ENCODE measurements around the gene LMNA.
A peak's percentile ranks its signal among the peaks of the same experiment; 100 is the strongest.
"Not testable (repeated sequence)": the region's sequence is repeated elsewhere in the genome, so short reads cannot be mapped to it uniquely, and the experiment has no call there.

LMNA gene

GRCh38 chr1:156114101-156114918 is at the start of gene LMNA:
Gene LMNA (plus strand): TSS chr1:156114711. CDS start chr1:156114919, 208 bp downstream.
- no peak within 1 kb of the TSS for H2AFZ ChIP-seq (ENCODE audit: low read length, unreplicated experiment)
- H3K4me1 ChIP-seq (ENCODE audit: control insufficient read depth, insufficient read depth, low read length, unreplicated experiment): peaks cover 28% of the 10 kb centered on the region
- H3K79me2 ChIP-seq (ENCODE audit: control insufficient read depth, insufficient read depth, low read length, unreplicated experiment): peaks cover 46% of the 10 kb centered on the region

GRCh38 chr1:156065212-156065611 is 49.3 kb upstream of the LMNA start:
- Histone ChIP-seq H3K4me1 (ENCODE audit: control insufficient read depth, insufficient read depth, low read length, unreplicated experiment) (no peaks in the 10 kb centered on the region), H3K27ac (ENCODE audit: low read depth, low read length) (no peak overlapping the region), H3K4me3 (ENCODE audit: low read depth, low read length) (no peak overlapping the region), H2AFZ (ENCODE audit: low read length, unreplicated experiment) (no peak overlapping the region), H3K79me2 (ENCODE audit: control insufficient read depth, insufficient read depth, low read length, unreplicated experiment) (no peaks in the 10 kb centered on the region), H3K36me3 (ENCODE audit: insufficient read depth, low read length) (no peaks in the 10 kb centered on the region), H3K27me3 (ENCODE audit: insufficient read depth, low read length) (no peaks in the 10 kb centered on the region)

More at GRCh38 chr1:156114101-156114918, at the start of gene LMNA:
- H3K4me3 ChIP-seq (ENCODE audit: low read depth, low read length): peak within 1 kb of the TSS; percentile 90
- H3K36me3 ChIP-seq (ENCODE audit: insufficient read depth, low read length): peaks cover 9% of the 10 kb centered on the region; the same call in 1 of the 2 replicates
- peak within 1 kb of the TSS; percentile 94 for H3K27ac ChIP-seq (ENCODE audit: low read depth, low read length)
- no peaks in the 10 kb centered on the region for H3K27me3 ChIP-seq (ENCODE audit: insufficient read depth, low read length)

- Histone ChIP-seq H3K4me1 (ENCODE audit: control insufficient read depth, insufficient read depth, low read length, unreplicated experiment) (no peaks in the 10 kb centered on the region), H3K79me2 (ENCODE audit: control insufficient read depth, insufficient read depth, low read length, unreplicated experiment) (no peaks in the 10 kb centered on the region), H2AFZ (ENCODE audit: low read length, unreplicated experiment) (no peak overlapping the region)
Observed at GRCh38 chr1:156065871-156066270, 48.6 kb upstream of the LMNA start.

GRCh38 chr1:156067262-156067661 is 47.2 kb upstream of the LMNA start:
- Histone ChIP-seq H3K27me3 (ENCODE audit: insufficient read depth, low read length) (no peaks in the 10 kb centered on the region), H2AFZ (ENCODE audit: low read length, unreplicated experiment) (no peak overlapping the region), H3K27ac (ENCODE audit: low read depth, low read length) (no peak overlapping the region), H3K4me3 (ENCODE audit: low read depth, low read length) (no peak overlapping the region), H3K4me1 (ENCODE audit: control insufficient read depth, insufficient read depth, low read length, unreplicated experiment) (no peaks in the 10 kb centered on the region), H3K79me2 (ENCODE audit: control insufficient read depth, insufficient read depth, low read length, unreplicated experiment) (no peaks in the 10 kb centered on the region), H3K36me3 (ENCODE audit: insufficient read depth, low read length) (no peaks in the 10 kb centered on the region)

More at GRCh38 chr1:156065871-156066270, 48.6 kb upstream of the LMNA start:
- no peak overlapping the region for H3K27ac ChIP-seq (ENCODE audit: low read depth, low read length)
- H3K27me3 ChIP-seq (ENCODE audit: insufficient read depth, low read length): no peaks in the 10 kb centered on the region
- H3K4me3 ChIP-seq (ENCODE audit: low read depth, low read length): no peak overlapping the region
- no peaks in the 10 kb centered on the region for H3K36me3 ChIP-seq (ENCODE audit: insufficient read depth, low read length)

- Histone ChIP-seq H3K27ac (ENCODE audit: low read depth, low read length) (no peak overlapping the region), H3K4me1 (ENCODE audit: control insufficient read depth, insufficient read depth, low read length, unreplicated experiment) (no peaks in the 10 kb centered on the region)
Observed at GRCh38 chr1:156069490-156070455, 44.7 kb upstream of the LMNA start.

GRCh38 chr1:156070548-156070947 is 44.0 kb upstream of the LMNA start:
- Histone ChIP-seq H3K27me3 (ENCODE audit: insufficient read depth, low read length) (no peaks in the 10 kb centered on the region), H3K79me2 (ENCODE audit: control insufficient read depth, insufficient read depth, low read length, unreplicated experiment) (no peaks in the 10 kb centered on the region), H2AFZ (ENCODE audit: low read length, unreplicated experiment) (no peak overlapping the region), H3K36me3 (ENCODE audit: insufficient read depth, low read length) (no peaks in the 10 kb centered on the region), H3K4me1 (ENCODE audit: control insufficient read depth, insufficient read depth, low read length, unreplicated experiment) (no peaks in the 10 kb centered on the region), H3K27ac (ENCODE audit: low read depth, low read length) (no peak overlapping the region), H3K4me3 (ENCODE audit: low read depth, low read length) (no peak overlapping the region)

More at GRCh38 chr1:156069490-156070455, 44.7 kb upstream of the LMNA start:
- Histone ChIP-seq H3K27me3 (ENCODE audit: insufficient read depth, low read length) (no peaks in the 10 kb centered on the region), H2AFZ (ENCODE audit: low read length, unreplicated experiment) (no peak overlapping the region), H3K79me2 (ENCODE audit: control insufficient read depth, insufficient read depth, low read length, unreplicated experiment) (no peaks in the 10 kb centered on the region), H3K36me3 (ENCODE audit: insufficient read depth, low read length) (no peaks in the 10 kb centered on the region), H3K4me3 (ENCODE audit: low read depth, low read length) (no peak overlapping the region)

GRCh38 chr1:156071332-156071816 is 43.1 kb upstream of the LMNA start:
- not testable (repeated sequence) for H3K4me3 ChIP-seq (ENCODE audit: low read depth, low read length); H3K4me1 ChIP-seq (ENCODE audit: control insufficient read depth, insufficient read depth, low read length, unreplicated experiment); H3K27ac ChIP-seq (ENCODE audit: low read depth, low read length); H2AFZ ChIP-seq (ENCODE audit: low read length, unreplicated experiment); H3K36me3 ChIP-seq (ENCODE audit: insufficient read depth, low read length); H3K27me3 ChIP-seq (ENCODE audit: insufficient read depth, low read length); H3K79me2 ChIP-seq (ENCODE audit: control insufficient read depth, insufficient read depth, low read length, unreplicated experiment)

- H3K4me1 ChIP-seq (ENCODE audit: control insufficient read depth, insufficient read depth, low read length, unreplicated experiment): peaks cover 4% of the 10 kb centered on the region
- no peak overlapping the region for H3K27ac ChIP-seq (ENCODE audit: low read depth, low read length)
- no peak overlapping the region for H3K4me3 ChIP-seq (ENCODE audit: low read depth, low read length)
Observed at GRCh38 chr1:156072251-156072650, 42.3 kb upstream of the LMNA start.

GRCh38 chr1:156073110-156073687 is 41.3 kb upstream of the LMNA start:
- Histone ChIP-seq H3K27me3 (ENCODE audit: insufficient read depth, low read length) (no peaks in the 10 kb centered on the region), H2AFZ (ENCODE audit: low read length, unreplicated experiment) (no peak overlapping the region), H3K79me2 (ENCODE audit: control insufficient read depth, insufficient read depth, low read length, unreplicated experiment) (no peaks in the 10 kb centered on the region), H3K27ac (ENCODE audit: low read depth, low read length) (no peak overlapping the region), H3K4me1 (ENCODE audit: control insufficient read depth, insufficient read depth, low read length, unreplicated experiment) (peaks cover 4% of the 10 kb centered on the region), H3K36me3 (ENCODE audit: insufficient read depth, low read length) (no peaks in the 10 kb centered on the region), H3K4me3 (ENCODE audit: low read depth, low read length) (no peak overlapping the region)

More at GRCh38 chr1:156072251-156072650, 42.3 kb upstream of the LMNA start:
- H3K27me3 ChIP-seq (ENCODE audit: insufficient read depth, low read length): no peaks in the 10 kb centered on the region
- no peaks in the 10 kb centered on the region for H3K79me2 ChIP-seq (ENCODE audit: control insufficient read depth, insufficient read depth, low read length, unreplicated experiment)
- H2AFZ ChIP-seq (ENCODE audit: low read length, unreplicated experiment): no peak overlapping the region
- no peaks in the 10 kb centered on the region for H3K36me3 ChIP-seq (ENCODE audit: insufficient read depth, low read length)

- Histone ChIP-seq H2AFZ (ENCODE audit: low read length, unreplicated experiment) (no peak overlapping the region), H3K4me3 (ENCODE audit: low read depth, low read length) (no peak overlapping the region), H3K36me3 (ENCODE audit: insufficient read depth, low read length) (no peaks in the 10 kb centered on the region), H3K79me2 (ENCODE audit: control insufficient read depth, insufficient read depth, low read length, unreplicated experiment) (no peaks in the 10 kb centered on the region), H3K27me3 (ENCODE audit: insufficient read depth, low read length) (no peaks in the 10 kb centered on the region), H3K27ac (ENCODE audit: low read depth, low read length) (no peak overlapping the region), H3K4me1 (ENCODE audit: control insufficient read depth, insufficient read depth, low read length, unreplicated experiment) (peaks cover 4% of the 10 kb centered on the region)
Observed at GRCh38 chr1:156073740-156074139, 40.8 kb upstream of the LMNA start.

Measured in ACC112 (cell line).